ENCODE measurements around the gene POLR2E.

The POLR2E gene

DNA sequence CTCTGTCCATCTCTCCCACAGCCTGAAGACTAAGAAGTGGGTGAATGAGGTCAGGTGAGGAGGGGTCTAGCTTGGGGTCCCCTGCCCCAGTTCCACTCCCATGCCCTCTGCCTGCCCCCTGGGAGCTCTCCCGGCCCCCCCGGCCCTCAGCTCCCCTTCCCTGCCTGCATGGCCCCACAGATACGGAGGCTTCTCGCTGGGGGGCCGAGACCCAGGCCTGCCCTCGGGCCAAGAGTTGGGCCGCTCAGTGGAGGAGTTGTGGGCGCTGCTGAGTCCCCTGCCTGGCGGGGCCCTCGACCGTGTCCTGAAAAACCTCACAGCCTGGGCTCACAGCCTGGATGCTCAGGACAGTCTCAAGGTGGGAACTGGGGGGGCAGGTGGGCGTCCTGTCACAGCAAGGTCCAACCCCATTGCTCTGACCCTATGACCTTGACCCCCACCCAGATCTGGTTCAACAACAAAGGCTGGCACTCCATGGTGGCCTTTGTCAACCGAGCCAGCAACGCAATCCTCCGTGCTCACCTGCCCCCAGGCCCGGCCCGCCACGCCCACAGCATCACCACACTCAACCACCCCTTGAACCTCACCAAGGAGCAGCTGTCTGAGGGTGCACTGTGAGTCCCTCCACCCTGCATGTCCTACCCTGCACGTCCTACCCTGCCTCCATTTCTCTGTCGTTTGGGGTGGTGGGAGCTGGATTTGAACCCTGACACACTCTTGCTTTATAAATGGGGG is 39.1 kb downstream of the POLR2E start:
- Histone ChIP-seq H3K27ac (ENCODE audit: low read depth, low read length) (no peak overlapping the region), H3K36me3 (ENCODE audit: control insufficient read depth, low read length) (peaks cover 17% of the 10 kb centered on the region), H3K27me3 (ENCODE audit: control insufficient read depth, low read length) (no peaks in the 10 kb centered on the region), H3F3A (ENCODE audit: control insufficient read depth, insufficient read depth) (no peaks in the 10 kb centered on the region), H3K9me3 (ENCODE audit: control insufficient read depth, insufficient read depth, low read length) (no peaks in the 10 kb centered on the region), H3K4me3 (ENCODE audit: low read length) (no peak overlapping the region), H3K9me2 (replicated peaks; ENCODE audit: control insufficient read depth, low read length) (no peaks in the 10 kb centered on the region), H3K4me1 (ENCODE audit: control insufficient read depth, low read length) (peaks cover 10% of the 10 kb centered on the region; the same call in 1 of the 2 replicates), H3K4me2 (ENCODE audit: low read length) (no peak overlapping the region), H3K79me2 (ENCODE audit: control insufficient read depth, low read length) (no peaks in the 10 kb centered on the region), H4K20me1 (ENCODE audit: control insufficient read depth, insufficient read depth, low read depth, low read length) (no peaks in the 10 kb centered on the region)
- TF ChIP-seq CTCF (IDR thresholded peaks at IDR 0.05; ENCODE audit: low read depth, low read length, poor library complexity, severe bottlenecking): no peak
- TF ChIP-seq EZH2phosphoT487 (IDR thresholded peaks at IDR 0.05; ENCODE audit: borderline replicate concordance, low read length): no peak

- no peaks in the 10 kb centered on the region for H4K20me1 ChIP-seq (ENCODE audit: control insufficient read depth, insufficient read depth, low read depth, low read length)
- H3K9me2 ChIP-seq (replicated peaks; ENCODE audit: control insufficient read depth, low read length): no peaks in the 10 kb centered on the region
- H3K4me1 ChIP-seq (ENCODE audit: control insufficient read depth, low read length): peaks cover 10% of the 10 kb centered on the region; the same call in 1 of the 2 replicates
- H3K9me3 ChIP-seq (ENCODE audit: control insufficient read depth, insufficient read depth, low read length): no peaks in the 10 kb centered on the region
- H3K27ac ChIP-seq (ENCODE audit: low read depth, low read length): no peak overlapping the region
- no peak overlapping the region for H3K4me3 ChIP-seq (ENCODE audit: low read length)
- no peak overlapping the region for H3K4me2 ChIP-seq (ENCODE audit: low read length)
- H3K79me2 ChIP-seq (ENCODE audit: control insufficient read depth, low read length): no peaks in the 10 kb centered on the region
- H3F3A ChIP-seq (ENCODE audit: control insufficient read depth, insufficient read depth): no peaks in the 10 kb centered on the region
- peaks cover 17% of the 10 kb centered on the region for H3K36me3 ChIP-seq (ENCODE audit: control insufficient read depth, low read length)
- no peaks in the 10 kb centered on the region for H3K27me3 ChIP-seq (ENCODE audit: control insufficient read depth, low read length)
- no peak for TF ChIP-seq CTCF (IDR thresholded peaks at IDR 0.05; ENCODE audit: low read depth, low read length, poor library complexity, severe bottlenecking)
- TF ChIP-seq EZH2phosphoT487 (IDR thresholded peaks at IDR 0.05; ENCODE audit: borderline replicate concordance, low read length): no peak
These were observed 40.1 kb downstream of the POLR2E start for GRCh38 chr19:1055028-1055425.

- Histone ChIP-seq H3K4me3 (ENCODE audit: low read length) (no peak overlapping the region), H4K20me1 (ENCODE audit: control insufficient read depth, insufficient read depth, low read depth, low read length) (no peaks in the 10 kb centered on the region), H3K4me2 (ENCODE audit: low read length) (no peak overlapping the region), H3K36me3 (ENCODE audit: control insufficient read depth, low read length) (peaks cover 17% of the 10 kb centered on the region), H3K9me2 (replicated peaks; ENCODE audit: control insufficient read depth, low read length) (no peaks in the 10 kb centered on the region), H3K4me1 (ENCODE audit: control insufficient read depth, low read length) (peaks cover 10% of the 10 kb centered on the region; the same call in 1 of the 2 replicates), H3K79me2 (ENCODE audit: control insufficient read depth, low read length) (no peaks in the 10 kb centered on the region), H3K27me3 (ENCODE audit: control insufficient read depth, low read length) (no peaks in the 10 kb centered on the region), H3K9me3 (ENCODE audit: control insufficient read depth, insufficient read depth, low read length) (no peaks in the 10 kb centered on the region), H3K27ac (ENCODE audit: low read depth, low read length) (no peak overlapping the region), H3F3A (ENCODE audit: control insufficient read depth, insufficient read depth) (no peaks in the 10 kb centered on the region)
- TF ChIP-seq CTCF (IDR thresholded peaks at IDR 0.05; ENCODE audit: low read depth, low read length, poor library complexity, severe bottlenecking) (no peak), EZH2phosphoT487 (IDR thresholded peaks at IDR 0.05; ENCODE audit: borderline replicate concordance, low read length) (no peak)
These were observed 40.8 kb downstream of the POLR2E start for GRCh38 chr19:1054102-1055027.
